A549 treated with AZD9567 at 1 μM for 4 hours (cell line): ENCODE measurements around the gene SNX7. TPM values are rescaled to one million over a fixed set of nuclear protein-coding genes. Genes with fewer than 3 reads are reported as not detected.

ENCODE experiments used
- total RNA-seq: library from RNA; stranded (reverse); fragments of 200-300 nt; extraction: Qiagen RNA extraction; gene quantifications from 5 replicates; pipeline ENCODE4 v1.2.3, GENCODE V29; 2022; ENCODE audit not compliant: insufficient read depth

Gene SNX7
- total RNA-seq, result 23.6 to 33.4 TPM (median 24.7 TPM) in 5 replicates

GRCh38 chr1:98661544-98662355, at the start of gene SNX7:
Gene SNX7 (plus strand): TSS chr1:98661721. CDS start chr1:98661732, 11 bp downstream.

